SH-SY5Y (cell line): ENCODE results near the gene IQCN.

ENCODE experiments used
- GATA2 ChIP-seq: IDR thresholded peaks from 2 replicates; pipeline ENCODE4 v1.6.1; 2011; ENCODE audit warnings: mild to moderate bottlenecking, low read depth, low read length
- GATA3 ChIP-seq: IDR thresholded peaks from 2 replicates; pipeline ENCODE4 v1.6.1; 2011; ENCODE audit warnings: low read depth, mild to moderate bottlenecking, low read length, moderate library complexity

DNA sequence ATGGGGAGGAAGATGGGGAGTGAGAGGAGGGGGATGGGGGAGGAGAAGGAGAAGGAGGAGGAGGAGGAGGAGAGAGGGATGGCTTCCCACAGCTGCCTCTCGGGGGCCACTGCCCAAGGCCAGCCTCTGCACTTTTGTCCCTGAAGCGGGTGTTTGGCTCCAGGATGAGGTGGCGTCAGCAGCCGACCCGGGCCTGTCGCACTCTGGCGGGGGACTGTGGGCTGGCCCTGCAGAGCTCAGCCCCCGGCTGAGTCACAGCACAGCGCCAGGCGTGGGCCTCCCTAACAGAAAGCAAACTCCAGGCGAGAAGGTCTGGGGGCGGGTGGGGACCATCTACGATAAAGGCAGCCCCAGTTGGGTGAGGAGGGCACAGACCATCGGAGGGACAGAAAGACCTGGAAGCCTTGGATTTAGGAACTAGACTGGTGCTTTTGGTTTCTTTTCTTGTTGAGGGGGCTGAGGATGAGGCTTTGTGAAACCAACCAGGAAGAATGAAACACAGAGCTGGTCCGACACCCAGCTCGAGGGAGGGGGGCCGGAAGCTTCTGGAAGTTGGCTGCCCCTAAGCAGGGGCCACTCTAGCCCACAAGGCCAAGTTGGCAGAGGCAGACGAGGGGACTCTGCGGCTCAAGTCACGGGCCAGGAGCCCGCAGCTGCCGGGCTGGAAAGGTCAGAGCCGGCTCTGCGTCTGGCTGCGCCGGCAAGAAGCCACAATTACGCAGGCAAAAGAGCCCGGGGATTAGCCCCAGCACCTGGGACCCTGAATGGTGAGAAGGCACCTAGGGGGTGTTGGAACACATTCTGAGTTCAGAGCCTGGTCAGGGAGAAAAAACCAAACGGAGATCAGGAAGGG is 30.4 kb upstream of the IQCN start:
- TF ChIP-seq GATA3, result no peak
- TF ChIP-seq GATA2, result no peak
